Kidney tubule cell (primary cell): ENCODE data around the gene MT1B.
"Not testable (repeated sequence)": the region's sequence is repeated elsewhere in the genome, so short reads cannot be mapped to it uniquely, and the experiment has no call there.

Experiments
- DNase-seq: peaks from one replicate; pipeline ENCODE4 v3.0.0-alpha.2; 2018; ENCODE audit warnings: low spot score

Gene MT1B

DNA sequence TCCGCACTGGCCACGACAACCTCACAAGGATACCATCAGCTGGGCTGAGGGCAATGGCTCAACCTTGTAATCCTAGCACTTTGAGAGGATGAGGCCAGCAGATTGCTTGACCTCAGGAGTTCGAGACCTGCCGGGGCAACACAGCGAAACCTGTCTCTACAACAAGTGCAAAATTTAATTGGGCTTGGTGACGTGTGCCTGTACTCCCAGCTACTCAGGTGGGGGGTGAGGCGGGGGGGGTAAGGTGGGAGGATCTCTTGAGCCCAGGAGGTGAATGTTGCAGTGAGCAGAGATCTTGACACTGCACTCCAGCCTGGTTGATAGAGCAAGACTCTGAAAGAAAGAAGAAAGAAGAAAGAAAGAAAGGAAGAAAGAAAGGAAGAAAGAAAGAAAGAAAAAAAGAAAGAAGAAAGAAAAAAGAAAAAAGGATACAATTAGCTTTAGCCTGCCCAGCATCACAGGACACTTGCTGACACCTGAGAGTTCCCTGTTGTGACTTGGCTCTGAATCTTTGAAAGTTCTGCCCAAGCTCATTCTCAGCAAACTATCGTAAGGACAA, 31.3 kb upstream of the MT1B start:
- no peak for DNase-seq

- not testable (repeated sequence) for DNase-seq
Measured at GRCh38 chr16:56621665-56622445, 29.8 kb upstream of the MT1B start.

DNA sequence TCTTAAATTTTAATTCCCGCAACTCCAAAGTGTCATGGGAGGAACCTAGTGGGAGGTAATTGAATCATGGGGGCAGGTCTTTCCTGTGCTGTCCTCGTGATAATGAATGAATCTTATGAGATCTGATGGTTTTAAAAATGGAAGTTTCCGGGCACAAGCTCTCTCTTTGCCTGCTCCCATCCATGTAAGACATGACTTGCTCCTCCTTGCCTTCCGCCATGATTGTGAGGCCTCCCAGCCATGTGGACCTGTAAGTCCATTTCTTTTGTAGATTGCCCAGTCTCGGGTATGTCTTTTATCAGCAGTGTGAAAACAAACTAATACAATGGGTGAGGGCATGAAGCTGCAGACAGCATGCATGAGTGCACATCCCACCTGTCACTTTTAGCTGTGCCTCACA, 28.5 kb upstream of the MT1B start:
- not testable (repeated sequence) for DNase-seq

GRCh38 chr16:56623637-56624036, 28.0 kb upstream of the MT1B start:
- DNase-seq = no peak

GRCh38 chr16:56625140-56625942, 26.3 kb upstream of the MT1B start, which contains the start of gene MT1E:
MT1E (plus strand) TSS chr16:56625781; CDS start chr16:56625852, 71 bp downstream.
- peak; percentile 85 for DNase-seq

DNA sequence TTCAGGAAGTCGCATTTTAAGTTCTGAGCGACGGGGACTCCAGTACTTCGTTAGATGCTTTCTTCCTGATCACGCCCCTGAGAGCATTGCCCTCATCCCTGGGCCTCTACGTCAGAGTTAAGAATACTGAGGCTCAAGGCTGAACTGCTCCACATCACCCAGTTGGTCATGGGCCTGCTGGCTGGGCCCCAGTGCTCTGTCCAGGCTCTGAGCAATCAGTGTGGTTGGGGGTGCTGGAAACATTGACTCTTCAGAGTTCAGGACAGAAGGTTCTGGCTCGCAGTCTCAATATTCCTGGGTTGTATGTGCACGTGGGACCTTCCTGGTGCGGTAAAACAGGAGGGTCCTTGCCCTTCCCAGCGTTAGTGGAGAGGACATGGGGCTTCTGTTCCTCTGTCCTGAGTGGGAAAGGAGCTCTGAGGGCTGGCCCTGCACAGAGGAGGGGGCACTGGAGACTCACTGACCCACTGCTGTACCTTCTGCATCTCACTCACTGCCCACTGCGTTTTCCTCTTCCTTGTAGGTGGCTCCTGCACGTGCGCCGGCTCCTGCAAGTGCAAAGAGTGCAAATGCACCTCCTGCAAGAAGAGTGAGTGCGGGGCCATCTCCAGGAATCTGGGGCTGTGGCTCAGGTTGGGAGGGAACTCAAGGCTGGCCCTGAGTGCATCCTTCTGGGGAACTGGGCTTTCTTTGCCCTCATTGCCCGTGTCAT, 25.6 kb upstream of the MT1B start:
- DNase-seq = peak; percentile 64

DNA sequence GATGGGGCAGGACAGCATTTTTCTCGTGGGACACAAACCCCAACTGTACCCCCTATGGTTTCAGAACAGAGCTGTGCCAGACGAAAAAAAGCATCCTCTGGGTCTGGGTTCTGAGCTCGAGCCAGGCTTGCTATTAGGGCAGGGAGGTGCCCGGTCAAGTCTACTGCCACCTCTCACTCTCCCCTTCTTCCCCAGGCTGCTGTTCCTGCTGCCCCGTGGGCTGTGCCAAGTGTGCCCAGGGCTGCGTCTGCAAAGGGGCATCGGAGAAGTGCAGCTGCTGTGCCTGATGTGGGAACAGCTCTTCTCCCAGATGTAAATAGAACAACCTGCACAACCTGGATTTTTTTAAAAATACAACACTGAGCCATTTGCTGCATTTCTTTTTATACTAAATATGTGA, 25.0 kb upstream of the MT1B start:
- peak; percentile 11 for DNase-seq

- peak; percentile 47 for DNase-seq
Measured at GRCh38 chr16:56628486-56629350, 23.0 kb upstream of the MT1B start.

GRCh38 chr16:56629531-56629930, 22.2 kb upstream of the MT1B start:
- no peak for DNase-seq

DNA sequence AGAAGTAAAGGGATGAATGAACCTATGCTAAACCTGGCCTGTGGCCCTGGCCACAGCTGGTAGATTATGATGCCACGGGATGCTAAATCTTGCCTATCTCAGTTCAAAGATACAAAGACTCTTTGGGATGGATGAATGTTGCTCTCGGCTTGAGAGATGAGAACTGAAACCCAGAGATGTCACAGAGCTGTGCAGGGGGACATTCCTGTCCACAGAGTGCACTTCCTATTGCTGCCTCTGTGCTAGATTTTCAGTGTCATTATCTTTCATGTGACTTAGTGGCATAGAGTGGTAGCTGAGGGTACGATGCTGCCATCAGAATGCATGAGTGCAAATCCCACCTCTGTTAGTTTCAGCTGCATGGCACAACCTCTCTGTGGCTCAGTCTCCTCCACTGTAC, 21.6 kb upstream of the MT1B start:
- DNase-seq = no peak

- no peak for DNase-seq
Measured at GRCh38 chr16:56631197-56631596, 20.5 kb upstream of the MT1B start.

- DNase-seq = no peak
Measured at GRCh38 chr16:56631832-56632155, 19.9 kb upstream of the MT1B start.

- peak; percentile 18 for DNase-seq
Measured at GRCh38 chr16:56632156-56632847, 19.4 kb upstream of the MT1B start, which contains the start of gene MT1M. MT1M (plus strand) TSS chr16:56632659; CDS start chr16:56632732, 73 bp downstream.

DNA sequence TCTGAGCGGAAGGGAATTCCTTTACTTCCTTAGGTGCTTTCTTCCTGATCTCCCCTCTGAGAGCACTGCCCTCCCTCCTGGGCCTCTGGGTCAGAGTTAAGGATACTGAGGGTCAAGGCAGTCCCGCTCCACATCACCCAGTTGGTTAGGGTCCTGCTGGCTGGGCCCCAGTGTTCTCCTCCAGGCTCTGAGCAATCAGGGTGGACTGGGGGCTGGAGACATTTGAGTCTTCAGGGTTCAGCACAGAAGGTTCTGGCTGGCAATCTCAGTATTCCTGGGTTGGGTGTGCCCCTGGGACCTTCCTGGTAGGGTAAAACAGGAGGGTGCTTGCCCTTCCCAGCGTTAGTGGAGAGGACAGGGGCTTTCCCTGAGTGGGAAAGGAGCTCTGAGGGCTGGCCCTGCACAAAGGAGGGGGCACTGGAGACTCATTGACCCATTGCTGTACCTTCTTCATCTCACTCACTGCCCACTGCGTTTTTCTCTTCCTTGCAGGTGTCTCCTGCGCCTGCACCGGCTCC, 18.8 kb upstream of the MT1B start:
- no peak for DNase-seq

GRCh38 chr16:56633535-56633934, 18.2 kb upstream of the MT1B start:
- DNase-seq = no peak

DNA sequence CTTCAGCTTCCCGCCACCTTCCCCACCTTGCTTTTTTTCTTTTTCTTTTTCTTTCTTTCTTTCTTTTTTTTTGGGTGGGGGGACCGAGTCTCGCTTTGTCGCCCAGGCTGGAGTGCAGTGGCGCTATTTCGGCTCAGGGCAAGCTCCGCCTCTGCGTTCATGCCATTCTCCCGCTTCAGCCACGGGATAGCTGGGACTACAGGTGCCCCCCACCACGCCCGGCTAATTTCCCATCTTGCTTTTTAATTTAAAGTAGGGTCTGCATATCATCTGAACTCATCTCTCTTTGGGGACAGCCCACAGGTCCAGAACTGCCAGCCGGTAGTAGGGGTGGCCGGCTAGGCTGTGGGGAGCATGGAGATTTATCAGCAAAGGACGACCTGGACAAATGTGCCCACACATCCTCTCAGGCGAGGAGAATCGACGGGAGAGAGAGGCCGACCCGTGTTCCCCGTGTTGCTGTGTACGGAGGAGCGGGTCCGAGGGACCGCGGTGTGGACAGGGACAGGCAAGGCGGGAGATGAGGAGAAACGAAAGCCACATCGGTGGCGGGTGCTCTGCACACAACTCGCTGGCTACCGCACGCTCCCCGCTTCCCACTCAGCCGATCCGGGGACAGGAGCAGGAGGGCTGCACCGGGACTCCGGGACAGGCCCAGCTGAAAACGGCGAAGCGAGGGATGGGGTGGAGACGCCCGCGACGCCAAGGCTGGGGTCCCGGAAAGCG, 16.8 kb upstream of the MT1B start:
- no peak for DNase-seq

GRCh38 chr16:56635441-56635967, 16.2 kb upstream of the MT1B start:
- no peak for DNase-seq

- DNase-seq = no peak
Measured at GRCh38 chr16:56636616-56637413, 14.9 kb upstream of the MT1B start.
